HG03045 (cell line): Measurements from ENCODE around the gene DEPDC1.
"Not testable (repeated sequence)": the region's sequence is repeated elsewhere in the genome, so short reads cannot be mapped to it uniquely, and the experiment has no call there.

Experiments
- ATAC-seq: cut with Tn5 transposase; IDR thresholded peaks from one replicate; pipeline ENCODE4 v1.9.1; 2021; ENCODE audit warnings: mild to moderate bottlenecking, moderate library complexity; ENCODE audit not compliant: unreplicated experiment

The DEPDC1 gene

DNA sequence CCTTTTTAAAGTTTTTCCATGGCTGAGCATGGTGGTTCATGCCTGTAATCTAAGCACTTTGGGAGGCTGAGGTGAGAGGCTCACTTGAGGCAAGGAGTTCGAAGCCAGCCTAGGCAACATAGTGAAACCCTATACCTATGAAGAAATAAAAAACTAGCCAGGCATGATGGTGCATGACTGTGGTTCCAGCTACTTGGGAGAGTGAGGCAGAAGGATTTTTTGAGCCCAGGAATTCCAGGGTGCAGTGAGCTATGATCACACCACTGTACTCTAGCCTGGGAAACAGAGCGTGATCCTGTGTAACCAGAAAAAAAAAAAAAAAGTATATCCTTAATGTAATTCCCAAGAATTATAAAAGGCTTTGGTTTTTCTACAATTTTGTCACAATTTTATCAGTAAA is 17.4 kb downstream of the DEPDC1 start:
- no peak for ATAC-seq

DNA sequence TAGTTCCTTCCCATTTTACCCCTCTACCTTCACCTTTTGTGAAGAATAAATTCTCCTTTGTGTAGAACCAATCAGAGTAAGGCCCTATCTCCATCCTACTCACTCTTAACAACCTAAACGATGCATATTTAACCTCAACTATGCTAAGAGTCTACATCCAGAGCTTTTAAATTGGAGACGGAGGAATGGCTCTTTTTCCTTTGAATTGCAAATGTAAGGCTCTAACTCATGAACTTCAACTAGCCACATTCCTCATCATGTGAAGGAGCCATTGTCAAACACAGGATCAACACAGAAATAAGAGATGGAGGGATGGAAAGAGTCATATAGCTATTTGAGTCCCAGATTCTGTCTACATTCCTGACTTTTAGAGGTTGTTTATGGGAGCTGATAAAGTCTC is 18.2 kb downstream of the DEPDC1 start:
- ATAC-seq, result no peak

DNA sequence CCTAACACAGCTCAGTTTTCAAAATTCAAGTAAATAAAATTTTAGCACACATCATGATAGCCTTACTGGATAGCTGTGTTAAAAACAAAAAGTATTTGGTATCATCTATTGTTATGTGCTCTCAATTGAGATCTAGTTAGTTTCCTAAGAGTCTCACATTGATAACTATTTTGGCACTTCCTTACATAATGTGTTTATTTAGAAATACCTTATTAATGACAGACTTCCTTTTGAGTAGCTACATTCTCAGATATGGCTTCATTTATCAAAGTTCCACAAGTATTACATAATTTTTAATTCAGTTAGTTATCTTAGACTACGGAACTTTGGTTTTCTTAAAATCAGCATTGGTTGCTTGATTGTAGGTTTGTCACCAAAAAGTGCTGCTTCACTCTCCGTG is 20.3 kb downstream of the DEPDC1 start:
- not testable (repeated sequence) for ATAC-seq

DNA sequence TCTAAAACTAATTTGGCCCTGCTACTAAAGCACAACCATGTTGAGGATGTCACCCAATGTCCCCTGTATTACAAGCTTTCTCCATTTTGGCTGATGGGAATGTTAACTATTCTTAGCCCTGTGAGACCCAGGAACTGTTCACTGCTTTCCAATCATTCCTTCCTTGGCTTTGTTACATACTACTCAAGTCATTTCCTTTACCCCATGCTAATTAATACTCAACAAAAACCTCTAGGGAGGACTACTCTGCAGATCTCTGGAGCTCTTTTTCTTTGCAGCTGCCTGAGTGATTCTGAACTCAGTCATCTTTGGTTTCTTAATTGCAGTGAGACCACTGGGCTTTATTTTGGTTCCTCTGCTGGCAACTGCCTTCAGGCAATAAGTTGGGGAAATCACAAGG is 23.8 kb downstream of the DEPDC1 start:
- no peak for ATAC-seq

DNA sequence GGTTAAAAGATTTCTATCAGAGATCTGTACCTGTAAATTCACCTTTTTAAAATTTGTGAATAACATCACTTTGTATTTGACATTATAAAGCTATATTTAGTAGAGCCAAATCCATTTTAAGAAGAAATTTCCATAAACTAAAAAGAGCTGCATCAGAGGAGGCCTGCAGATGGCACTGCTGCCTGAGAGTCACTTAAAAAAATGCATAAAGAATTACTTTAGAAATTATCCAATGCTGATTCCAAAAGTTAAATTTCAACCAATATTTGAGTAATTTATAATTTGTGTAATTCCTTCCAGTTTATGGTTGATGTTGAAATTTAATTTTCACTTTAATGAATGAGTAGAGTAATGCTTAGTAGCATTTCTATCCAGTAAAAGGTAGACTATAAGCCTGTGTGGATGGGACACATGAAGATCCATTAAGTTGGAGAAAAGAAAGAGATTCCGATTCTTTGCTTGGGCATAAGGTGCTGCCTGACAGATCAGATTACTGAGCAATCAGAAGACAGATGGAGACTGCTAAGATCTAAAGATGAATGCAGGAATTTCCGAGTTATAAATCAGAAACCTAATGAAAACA is 26.4 kb downstream of the DEPDC1 start:
- ATAC-seq, result no peak

DNA sequence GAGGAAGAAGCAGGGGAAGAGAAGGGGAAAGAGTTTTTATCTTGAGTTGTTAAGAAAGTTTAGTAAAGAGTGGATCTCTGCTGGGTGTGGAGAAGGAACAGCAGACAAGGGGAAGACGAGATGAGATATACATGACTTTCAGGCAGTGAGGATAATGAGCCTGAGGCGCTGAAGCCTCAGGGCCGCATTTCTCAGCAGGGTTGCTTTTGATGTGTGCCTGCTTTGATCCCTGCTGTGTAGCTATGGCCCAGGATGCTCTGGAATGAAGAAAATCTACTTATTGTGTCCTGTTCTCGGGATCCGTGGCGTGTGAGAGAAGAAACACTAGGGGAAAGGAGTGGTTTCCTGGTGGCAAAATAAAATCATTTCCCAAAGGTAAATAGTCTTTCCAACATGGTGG is 32.0 kb downstream of the DEPDC1 start:
- ATAC-seq, result no peak

DNA sequence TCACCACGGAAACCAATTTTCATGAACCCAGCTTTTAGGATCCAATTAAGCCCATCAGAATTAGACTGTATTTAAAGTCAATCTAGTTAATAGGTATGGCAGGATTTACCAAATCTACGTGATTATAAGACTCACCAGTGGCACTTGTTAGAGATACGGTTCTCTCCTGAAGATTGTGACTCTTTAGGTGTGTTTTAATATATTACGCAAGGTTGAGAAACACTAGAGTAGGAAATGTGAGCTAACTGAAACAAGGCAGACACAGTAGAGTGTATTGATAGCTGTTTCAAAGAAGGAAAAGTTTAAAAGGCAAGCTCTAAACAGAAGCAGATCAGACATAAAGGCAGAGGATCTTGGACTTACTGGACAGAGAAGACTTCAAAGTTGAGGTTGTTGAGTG is 35.9 kb downstream of the DEPDC1 start:
- no peak for ATAC-seq

DNA sequence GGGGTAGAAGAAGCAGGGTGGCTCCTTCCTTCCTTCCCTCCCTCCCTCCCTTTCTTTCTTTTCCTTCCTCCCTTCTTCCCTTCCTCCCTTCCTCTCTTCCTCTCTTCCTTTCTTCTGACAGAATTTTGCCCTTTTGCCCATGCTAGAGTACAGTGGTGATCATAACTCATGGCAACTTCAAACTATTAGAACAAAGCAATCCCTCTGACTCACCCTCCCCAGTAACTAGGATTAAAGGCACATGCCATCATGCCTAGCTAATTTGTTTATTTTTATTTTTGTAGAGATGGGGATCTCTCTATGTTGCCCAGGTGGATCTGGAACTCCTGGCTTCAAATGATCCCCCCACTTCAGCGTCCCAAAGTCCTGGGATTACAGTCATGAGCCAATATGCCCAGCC is 37.1 kb downstream of the DEPDC1 start:
- ATAC-seq, result no peak

DNA sequence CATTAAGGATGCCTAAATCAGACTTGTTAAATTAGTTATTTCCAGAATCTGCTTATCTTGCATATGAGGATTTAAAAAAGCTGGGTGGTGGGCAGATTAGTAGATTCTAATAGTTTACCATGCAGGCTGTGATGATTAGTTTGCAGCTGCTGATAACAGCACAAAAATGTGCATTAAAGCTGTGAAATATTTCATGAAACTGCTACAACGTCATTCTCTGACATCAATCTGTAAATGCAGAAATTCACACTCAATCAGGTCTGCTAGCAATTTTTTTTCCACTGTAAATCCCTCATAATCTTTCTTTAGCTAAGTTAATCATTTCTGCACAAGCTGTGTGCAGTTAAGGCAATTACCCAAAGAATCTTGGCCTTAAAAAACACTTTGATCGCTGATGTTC is 37.8 kb downstream of the DEPDC1 start:
- ATAC-seq, result no peak

DNA sequence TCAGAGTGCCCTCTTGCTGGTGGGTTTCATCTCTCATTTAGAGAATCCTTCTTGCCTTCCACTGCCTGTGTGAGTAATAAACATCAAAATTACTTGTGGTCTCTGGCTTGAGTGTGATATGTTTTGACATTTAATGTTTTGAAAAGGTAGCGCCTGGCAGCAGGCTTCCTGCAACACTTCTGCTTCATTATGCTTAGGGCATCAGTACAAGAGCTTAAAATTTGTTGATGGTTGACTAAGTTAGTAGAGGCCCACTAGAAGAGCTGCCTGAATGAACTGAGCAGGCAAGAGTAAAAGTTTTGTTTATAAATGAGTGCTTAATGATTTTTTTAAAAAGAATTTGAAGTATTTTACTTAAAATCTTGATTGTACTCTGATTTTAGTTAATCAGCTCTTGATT is 40.7 kb downstream of the DEPDC1 start:
- ATAC-seq, result no peak

DNA sequence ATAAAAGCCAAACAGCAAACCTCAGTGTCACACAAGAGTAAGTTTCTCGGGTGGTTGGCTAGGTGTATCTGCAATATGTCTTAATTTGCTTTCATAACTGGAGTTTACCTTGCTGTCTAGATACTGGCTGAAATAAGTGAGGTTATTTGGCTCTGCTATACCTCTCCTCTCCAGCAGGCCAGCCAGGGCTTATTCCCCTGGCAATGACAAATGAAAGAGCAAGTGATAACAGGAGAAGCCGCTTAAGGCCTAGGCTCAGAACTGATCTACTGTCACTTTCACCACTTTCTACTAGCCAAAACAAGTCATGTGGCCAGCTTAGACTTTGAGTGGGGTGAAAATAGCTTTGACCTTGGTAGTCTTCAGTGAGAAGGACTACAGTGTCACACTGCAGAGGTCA is 42.3 kb downstream of the DEPDC1 start:
- ATAC-seq, result no peak

DNA sequence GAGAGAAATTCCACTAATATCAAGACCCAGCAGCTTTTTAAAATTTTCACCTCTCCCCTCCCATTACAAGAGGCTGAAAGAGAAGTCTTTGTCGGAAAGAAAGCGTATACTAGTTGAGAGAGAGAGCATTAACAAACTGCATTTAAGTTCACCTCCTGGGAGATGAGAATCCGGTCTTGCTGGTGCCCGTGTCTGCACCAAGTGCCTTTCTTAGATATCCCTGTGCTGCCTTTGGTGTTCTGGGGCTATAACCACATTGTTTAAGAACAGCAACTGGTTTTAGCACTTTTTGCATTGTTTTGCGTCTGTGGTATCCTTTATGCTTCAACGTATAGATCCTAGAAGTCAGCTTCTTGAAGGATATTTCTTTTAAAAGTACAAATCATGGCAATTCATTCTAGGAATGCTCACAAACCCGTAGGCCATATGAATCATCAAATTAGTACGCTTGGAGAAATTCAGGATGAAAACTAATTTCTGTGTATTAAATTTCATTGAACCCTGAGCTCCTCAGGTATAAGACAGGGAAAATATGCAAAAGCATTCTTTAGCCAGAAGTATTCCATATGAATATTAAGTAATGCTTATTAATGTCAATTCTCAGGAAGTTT is 43.7 kb downstream of the DEPDC1 start:
- ATAC-seq, result no peak

DNA sequence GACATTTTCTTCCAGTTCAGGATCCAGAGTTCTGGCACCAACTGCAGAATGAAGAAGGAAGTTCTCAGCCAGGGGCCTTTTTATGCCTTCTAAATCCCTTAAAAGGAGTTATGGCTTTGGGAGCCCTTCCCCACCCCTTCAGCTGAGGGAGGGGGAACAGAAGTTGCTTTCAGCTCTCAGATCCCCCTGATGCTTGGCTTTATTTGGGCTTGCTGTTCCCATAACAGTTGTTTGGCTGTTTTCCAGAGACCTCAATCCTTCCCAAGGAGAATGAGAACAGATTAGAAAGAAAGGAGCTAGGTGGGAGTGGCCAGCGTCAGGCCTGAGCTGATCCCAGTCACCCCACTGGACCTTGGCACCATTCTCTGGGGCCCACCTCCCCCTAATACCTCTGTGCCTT is 47.0 kb downstream of the DEPDC1 start, which contains the start of gene RPE65:
Gene RPE65, minus strand, starts transcription at position 54 of the 400 bp plus-strand sequence. Its CDS starts 49 bp downstream, at position 5.
- no peak for ATAC-seq

DNA sequence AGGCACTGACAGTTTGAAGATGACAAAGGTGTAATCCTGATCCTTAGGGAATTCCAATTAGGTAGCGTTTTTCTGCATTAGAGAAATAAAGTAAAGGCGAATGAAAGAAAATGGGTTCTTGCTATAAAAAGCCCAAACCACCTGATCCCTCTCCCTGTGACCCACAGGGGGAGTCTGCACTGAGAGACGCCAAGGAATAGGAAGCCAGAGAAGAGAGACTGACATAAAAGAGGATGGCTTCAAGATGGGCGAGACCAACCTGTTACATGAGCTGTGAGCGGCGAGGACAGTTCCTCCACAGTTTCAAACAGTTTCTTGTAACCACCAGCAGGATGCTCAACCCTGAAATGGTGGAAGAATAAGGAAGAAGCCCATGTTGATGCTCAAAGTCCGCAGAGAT is 48.5 kb downstream of the DEPDC1 start:
- no peak for ATAC-seq

DNA sequence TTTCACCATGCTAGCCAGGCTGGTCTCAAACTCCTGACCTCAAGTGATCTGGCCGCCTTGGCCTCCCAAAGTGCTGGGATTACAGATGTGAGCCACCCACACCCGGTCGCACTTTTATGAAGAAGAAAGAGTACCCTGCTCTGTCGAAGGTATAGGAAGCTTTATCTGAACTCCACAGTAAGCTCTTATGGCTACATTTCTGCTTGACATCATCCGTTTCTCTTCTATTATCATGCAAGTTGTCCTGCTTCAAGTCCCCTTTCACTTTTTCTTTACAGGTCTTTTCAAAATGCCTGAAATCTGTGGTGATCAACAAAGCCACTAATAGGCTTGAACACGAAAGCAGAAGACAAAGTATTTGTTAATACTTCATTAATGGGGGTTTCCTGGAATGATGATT is 51.2 kb downstream of the DEPDC1 start:
- ATAC-seq, result no peak

DNA sequence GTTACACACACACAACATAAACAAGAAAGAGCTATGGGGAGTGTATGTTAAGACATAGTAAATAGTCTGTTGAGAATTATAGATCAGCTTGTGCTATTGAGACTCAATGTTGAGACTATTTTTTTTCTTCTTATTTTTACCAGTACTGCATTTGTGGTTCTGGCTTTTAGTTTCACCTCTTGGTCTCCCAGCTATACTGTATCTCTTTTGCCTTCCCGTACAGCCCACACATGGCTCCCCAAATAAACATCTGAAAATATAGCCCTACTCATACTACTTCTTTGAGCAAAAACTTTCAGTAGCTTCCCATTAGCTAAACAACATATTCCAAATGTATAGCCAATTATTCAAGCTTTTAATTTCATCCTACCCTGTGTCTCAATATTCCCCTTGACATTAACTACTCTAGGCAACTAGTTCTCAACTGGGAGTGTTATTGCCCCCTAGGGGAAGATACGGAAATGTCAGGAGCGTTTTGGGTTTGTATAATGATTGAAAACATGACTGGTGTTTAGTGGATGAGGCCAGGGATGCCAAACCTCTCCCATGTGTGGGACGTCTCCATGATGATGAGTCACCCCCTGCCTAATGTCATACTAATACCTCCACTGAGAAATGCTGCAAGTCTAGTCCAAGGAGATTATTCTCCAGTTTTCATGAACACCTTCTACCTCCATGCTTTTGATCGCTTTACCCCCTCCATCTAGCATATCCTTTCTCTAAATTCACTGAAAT is 53.9 kb downstream of the DEPDC1 start:
- ATAC-seq, result peak; percentile 69

DNA sequence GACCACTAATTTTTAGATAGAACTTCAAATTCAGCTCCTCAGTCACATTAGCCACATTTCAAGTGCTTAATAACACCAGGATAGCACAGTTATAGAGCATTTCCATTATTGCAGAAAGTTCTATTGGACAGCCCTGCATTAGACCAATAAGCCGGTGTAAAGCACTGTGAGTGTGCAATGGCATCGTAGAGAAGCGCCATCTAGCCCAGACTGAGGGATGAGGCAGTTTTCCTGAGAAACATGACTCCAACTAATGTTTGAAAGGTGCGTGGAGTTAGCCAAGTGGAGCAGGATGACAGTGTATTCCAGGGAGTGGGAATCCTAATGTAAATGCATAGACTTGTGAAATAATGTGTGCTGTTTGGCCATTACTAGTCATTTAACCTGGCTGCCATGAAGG is 54.9 kb downstream of the DEPDC1 start:
- no peak for ATAC-seq

DNA sequence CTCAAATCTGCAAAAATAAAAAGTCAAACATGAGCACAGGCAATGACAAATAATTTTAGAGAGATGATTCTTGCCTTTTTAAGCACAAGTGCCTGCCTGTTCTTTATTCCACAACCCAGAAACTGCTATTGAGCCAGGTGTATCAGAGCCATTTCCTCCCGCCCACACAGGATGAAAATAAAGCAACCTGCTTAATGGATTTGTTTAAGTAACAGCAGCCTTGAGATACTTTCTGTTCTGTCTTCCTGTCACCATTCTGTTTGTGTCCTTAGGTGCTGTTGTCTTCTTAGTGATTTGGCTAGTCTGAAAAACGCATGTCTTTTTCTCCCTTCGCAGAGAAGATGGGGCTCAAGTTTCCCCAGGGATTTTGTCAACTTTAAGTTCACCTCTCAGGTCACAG is 58.6 kb downstream of the DEPDC1 start:
- no peak for ATAC-seq

DNA sequence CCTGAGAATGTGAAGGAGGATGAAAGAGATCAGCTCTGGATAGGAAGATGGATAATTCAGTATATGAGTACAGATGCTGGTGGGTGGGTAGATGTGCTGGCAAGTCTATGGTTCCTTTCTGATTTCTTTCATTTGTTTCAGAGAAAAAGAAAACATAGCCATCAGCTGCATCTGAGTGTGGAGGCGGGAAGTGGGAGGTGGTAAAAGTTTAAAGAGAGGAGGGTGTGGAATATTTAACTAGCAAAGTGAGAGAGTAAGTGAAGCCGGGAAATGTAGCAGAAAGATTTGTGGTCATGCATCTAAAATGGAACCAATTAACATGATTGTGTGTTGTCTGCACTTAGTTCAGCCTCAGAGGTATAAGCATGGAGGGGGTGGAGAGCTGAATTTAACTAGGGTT is 63.5 kb downstream of the DEPDC1 start:
- no peak for ATAC-seq

DNA sequence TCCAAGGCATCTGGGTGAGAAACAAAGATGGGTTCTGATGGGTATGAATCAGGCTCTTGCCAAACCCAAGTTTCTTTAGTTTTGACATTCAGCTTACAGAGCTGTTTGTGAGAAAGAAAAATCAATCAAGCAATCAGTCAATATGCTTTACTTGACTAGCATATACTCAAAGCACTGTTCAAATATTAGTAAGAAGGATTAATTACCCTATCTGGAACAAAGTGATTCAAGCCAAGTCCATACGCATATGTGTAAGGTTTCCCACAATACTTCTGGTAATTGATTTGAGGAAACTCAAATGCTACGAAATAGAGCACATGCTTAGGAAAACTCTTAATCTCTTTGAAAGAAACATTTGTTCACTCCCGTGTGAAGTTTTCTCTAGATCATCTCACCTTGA is 65.8 kb downstream of the DEPDC1 start:
- no peak for ATAC-seq

DNA sequence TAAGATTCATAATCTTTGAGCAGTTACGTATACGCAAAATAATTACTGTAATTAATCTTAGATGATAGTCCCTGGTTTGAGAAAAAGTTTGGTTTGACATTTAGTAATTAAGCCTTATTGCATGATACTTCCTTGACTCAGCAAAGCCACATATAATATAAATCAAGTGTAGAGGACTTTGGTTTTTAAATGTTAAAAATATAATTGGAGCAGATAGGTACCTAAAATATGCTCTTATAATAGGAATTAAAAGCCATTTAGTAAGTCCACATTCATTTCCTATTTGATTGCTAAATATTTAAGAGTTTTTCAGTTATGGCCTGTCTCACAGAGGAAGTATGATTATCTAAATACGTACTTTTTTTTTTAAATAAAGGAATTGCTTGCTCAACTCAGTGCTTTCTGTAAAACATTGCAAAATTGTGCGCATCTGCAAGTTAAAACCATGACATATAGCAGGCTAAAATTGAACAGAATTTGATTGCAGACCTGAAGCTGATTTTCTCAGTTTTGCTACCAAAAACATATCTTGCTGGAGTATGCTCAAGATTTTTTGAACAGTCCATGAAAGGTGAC is 67.6 kb downstream of the DEPDC1 start:
- no peak for ATAC-seq

DNA sequence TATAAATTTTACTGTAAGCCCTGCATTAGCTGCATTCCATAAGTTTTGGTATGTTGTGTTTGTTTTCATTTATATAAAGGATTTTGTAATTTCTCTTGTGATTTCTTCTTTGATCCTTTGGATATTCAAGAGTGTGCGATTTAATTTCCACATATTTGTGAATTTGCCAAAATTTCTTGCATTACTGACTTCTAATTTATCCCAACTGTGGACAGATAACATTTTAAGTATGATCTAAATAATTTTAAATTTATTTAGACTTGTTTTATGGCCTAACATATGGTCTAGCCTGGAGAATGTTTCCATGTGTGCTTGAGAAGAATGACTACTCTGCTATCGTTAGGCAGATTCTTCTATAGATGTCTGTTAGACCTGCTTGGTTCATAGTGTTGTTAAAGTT is 70.3 kb downstream of the DEPDC1 start:
- no peak for ATAC-seq
